ENCODE data around the gene XXYLT1.
A peak's percentile ranks its signal among the peaks of the same experiment; 100 is the strongest.

XXYLT1 gene

GRCh38 chr3:195159814-195160165 lies 111.2 kb downstream of the XXYLT1 start:
- H3K4me1 Mint-ChIP-seq (ENCODE audit: low read depth), result peaks cover 41% of the 10 kb centered on the region
- no peaks in the 10 kb centered on the region for H3K27me3 Mint-ChIP-seq
- no peak overlapping the region for H3K27ac Mint-ChIP-seq
- no peaks in the 10 kb centered on the region for H3K9me3 Mint-ChIP-seq (ENCODE audit: low read depth)
- no peak overlapping the region for H3K4me3 Mint-ChIP-seq
- H3K36me3 Mint-ChIP-seq, result no peaks in the 10 kb centered on the region

DNA sequence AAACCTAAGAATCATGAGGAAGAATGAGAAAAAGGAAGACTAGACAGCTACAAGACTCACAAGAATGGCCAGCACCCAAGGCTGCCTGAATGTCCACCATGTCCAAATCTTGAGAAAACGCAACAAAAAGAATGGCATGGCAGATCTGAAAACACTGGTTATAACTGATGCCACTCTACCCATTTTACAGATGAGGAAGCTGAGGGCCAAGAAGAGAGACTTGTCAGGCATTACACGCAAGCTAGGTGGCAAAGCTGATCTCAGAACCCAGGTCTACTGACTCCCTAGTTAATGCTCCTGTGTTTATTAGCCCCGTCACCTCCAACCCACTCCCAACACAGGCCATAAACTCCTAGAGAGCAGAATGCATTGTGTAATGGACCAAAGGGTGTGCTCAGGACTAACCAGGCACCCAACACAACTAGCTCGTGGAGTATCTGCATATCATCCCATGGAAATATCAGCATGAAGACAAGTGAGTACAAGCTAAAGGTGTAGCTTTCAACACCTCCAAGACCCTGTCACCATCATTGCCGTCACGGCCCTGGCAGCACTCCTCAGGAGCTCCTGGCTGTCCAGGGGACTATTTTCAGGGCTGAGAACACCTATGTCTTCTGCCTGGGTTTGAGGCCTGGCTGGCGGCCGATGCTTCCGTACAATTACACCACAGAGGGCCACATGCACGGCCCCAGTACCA lies 111.7 kb downstream of the XXYLT1 start:
- Mint-ChIP-seq H3K27ac (no peak overlapping the region), H3K4me1 (ENCODE audit: low read depth) (peaks cover 43% of the 10 kb centered on the region), H3K9me3 (ENCODE audit: low read depth) (no peaks in the 10 kb centered on the region), H3K4me3 (no peak overlapping the region), H3K36me3 (no peaks in the 10 kb centered on the region), H3K27me3 (no peaks in the 10 kb centered on the region)

GRCh38 chr3:195156286-195156890 lies 114.6 kb downstream of the XXYLT1 start:
- no peaks in the 10 kb centered on the region for H3K27me3 Mint-ChIP-seq
- no peak overlapping the region for H3K4me3 Mint-ChIP-seq
- peaks cover 3% of the 10 kb centered on the region for H3K36me3 Mint-ChIP-seq
- no peaks in the 10 kb centered on the region for H3K9me3 Mint-ChIP-seq (ENCODE audit: low read depth)
- peaks cover 24% of the 10 kb centered on the region for H3K4me1 Mint-ChIP-seq (ENCODE audit: low read depth)
- no peak overlapping the region for H3K27ac Mint-ChIP-seq

GRCh38 chr3:195155570-195156241 lies 115.3 kb downstream of the XXYLT1 start:
- H3K27ac Mint-ChIP-seq, result no peak overlapping the region
- peaks cover 27% of the 10 kb centered on the region for H3K4me1 Mint-ChIP-seq (ENCODE audit: low read depth)
- no peaks in the 10 kb centered on the region for H3K9me3 Mint-ChIP-seq (ENCODE audit: low read depth)
- H3K4me3 Mint-ChIP-seq, result no peak overlapping the region
- peaks cover 3% of the 10 kb centered on the region for H3K36me3 Mint-ChIP-seq
- no peaks in the 10 kb centered on the region for H3K27me3 Mint-ChIP-seq

GRCh38 chr3:195154793-195155535 lies 116.0 kb downstream of the XXYLT1 start:
- Mint-ChIP-seq H3K4me1 (ENCODE audit: low read depth) (peaks cover 35% of the 10 kb centered on the region), H3K27me3 (no peaks in the 10 kb centered on the region), H3K36me3 (peaks cover 3% of the 10 kb centered on the region), H3K9me3 (ENCODE audit: low read depth) (no peaks in the 10 kb centered on the region), H3K4me3 (no peak overlapping the region), H3K27ac (no peak overlapping the region)

DNA sequence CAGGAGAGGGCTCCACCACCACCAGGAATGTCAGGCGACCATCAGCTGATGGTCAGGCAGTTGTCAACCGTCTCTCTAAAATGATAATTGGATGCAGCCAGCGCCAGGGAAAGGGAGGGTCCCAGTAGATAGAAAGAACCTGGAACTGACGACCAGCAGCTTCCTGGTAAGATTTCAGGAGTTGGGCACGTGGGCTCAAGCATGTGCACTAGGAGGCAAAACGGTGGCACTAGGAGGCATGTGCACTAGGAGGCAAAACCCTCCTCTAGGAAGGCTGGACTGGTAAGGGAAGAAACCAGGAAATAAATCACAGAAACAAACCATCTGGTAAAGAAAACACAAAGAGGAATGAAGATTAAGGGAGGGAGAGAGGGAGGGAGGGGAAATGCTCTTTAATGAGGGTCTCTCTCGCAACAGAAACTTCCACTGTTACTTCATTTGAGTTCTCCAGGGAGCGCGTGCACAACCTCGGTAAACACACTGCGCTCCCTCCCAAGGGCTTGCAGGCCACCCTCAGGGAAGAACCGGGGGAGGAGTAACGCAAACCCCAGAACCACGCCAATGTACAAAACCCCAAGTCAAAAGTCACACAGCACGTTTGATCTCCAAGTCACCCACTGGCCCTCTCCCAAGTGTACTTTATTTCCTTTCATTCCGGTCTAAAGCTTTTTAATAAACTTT lies 116.7 kb downstream of the XXYLT1 start:
- peaks cover 3% of the 10 kb centered on the region for H3K36me3 Mint-ChIP-seq
- H3K9me3 Mint-ChIP-seq (ENCODE audit: low read depth), result no peaks in the 10 kb centered on the region
- H3K27ac Mint-ChIP-seq, result no peak overlapping the region
- H3K4me1 Mint-ChIP-seq (ENCODE audit: low read depth), result peaks cover 38% of the 10 kb centered on the region
- H3K27me3 Mint-ChIP-seq, result no peaks in the 10 kb centered on the region
- H3K4me3 Mint-ChIP-seq, result peak overlapping the region; percentile 45

DNA sequence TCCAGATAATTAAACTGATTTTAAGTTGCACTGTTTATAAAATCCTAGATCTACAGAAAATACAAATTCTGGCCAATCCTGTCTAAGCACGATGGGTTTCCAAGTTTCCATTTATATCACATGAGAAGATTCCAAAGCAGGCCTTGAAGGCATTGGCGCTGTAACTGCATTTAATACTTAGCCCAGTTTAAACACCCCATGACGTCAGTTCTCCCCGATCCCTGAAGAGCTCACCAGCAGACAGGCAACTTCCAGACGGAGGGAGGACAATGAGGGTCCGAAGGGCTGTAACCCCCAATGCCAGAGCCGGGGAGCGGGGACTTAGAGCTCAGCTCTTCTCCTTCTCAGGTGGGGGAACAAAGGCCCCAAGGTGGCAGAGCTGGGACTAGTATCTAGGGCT lies 117.3 kb downstream of the XXYLT1 start:
- Mint-ChIP-seq H3K4me1 (ENCODE audit: low read depth) (peaks cover 43% of the 10 kb centered on the region), H3K27ac (no peak overlapping the region), H3K9me3 (ENCODE audit: low read depth) (no peaks in the 10 kb centered on the region), H3K36me3 (peaks cover 3% of the 10 kb centered on the region), H3K4me3 (no peak overlapping the region), H3K27me3 (no peaks in the 10 kb centered on the region)

DNA sequence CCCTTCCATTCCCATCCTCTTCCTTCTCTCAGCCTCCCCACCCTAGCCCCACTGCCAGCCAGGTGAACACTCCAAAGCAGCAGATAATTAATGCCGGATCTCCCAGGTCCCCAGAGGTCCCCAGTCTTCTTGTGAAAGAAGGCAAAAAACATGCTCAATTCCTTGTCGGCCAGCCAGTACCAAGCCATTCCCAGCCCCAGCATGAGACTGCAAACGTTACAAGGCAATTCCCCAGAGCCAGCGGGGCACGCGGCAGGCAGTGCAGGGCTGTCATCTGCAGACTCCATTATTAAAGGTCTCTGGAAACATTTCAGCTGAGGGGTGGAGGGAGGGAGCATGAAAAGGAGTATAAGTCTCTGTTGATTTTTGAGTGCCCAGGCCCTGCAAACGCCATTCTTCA lies 117.8 kb downstream of the XXYLT1 start:
- H3K9me3 Mint-ChIP-seq (ENCODE audit: low read depth), result no peaks in the 10 kb centered on the region
- no peaks in the 10 kb centered on the region for H3K27me3 Mint-ChIP-seq
- H3K4me1 Mint-ChIP-seq (ENCODE audit: low read depth), result peaks cover 49% of the 10 kb centered on the region
- no peak overlapping the region for H3K27ac Mint-ChIP-seq
- H3K36me3 Mint-ChIP-seq, result peaks cover 3% of the 10 kb centered on the region
- H3K4me3 Mint-ChIP-seq, result no peak overlapping the region

DNA sequence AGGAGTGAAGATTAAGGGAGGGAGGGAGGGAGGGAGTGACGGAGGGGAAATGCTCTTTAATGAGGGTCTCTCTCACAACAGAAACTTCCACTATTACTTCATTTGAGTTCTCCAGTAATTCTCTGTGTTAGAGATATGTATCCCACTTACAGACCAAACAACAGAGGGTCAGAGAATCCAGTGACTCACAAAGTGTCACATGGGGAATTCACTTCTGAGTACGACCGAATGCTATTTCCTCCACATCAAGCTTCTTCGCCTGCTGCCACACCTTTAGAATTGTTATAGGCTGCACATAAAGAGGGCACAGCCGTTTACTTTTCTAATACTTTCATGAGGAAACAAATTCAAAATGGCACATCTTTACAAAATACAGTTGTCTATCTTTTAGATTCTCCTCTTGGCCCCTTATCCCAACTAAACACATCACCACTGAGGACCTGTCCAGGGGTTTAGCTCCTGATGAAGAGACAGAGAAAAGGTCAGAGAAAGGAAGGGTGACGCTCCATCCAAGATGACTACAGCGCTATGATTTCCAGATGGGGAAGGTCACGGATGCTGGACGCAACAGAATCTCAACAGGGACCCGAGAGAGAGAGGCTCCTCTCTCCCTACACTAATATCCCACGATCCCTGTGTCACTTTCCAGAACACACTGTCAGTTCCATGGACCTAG lies 119.0 kb downstream of the XXYLT1 start:
- no peak overlapping the region for H3K27ac Mint-ChIP-seq
- H3K9me3 Mint-ChIP-seq (ENCODE audit: low read depth), result no peaks in the 10 kb centered on the region
- H3K4me1 Mint-ChIP-seq (ENCODE audit: low read depth), result peaks cover 49% of the 10 kb centered on the region
- H3K4me3 Mint-ChIP-seq, result no peak overlapping the region
- peaks cover 3% of the 10 kb centered on the region for H3K36me3 Mint-ChIP-seq
- no peaks in the 10 kb centered on the region for H3K27me3 Mint-ChIP-seq

DNA sequence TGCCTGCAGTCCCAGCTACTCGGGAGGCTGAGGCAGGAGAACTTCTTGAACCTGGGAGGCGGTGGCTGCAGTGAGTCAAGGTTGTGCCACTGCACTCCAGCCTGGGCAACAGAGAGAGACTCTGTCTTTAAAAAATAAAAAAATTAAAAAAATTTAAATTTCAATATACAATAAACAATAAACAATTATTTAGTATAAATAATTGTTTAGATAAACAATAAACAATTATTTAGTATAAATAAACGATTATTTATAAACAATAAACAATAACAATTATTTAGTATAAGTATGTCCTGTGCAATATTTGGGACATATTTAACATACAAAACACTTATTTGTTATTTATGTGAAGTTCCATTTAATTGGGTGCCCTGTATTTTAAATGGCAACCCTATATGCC lies 119.6 kb downstream of the XXYLT1 start:
- H3K27me3 Mint-ChIP-seq, result no peaks in the 10 kb centered on the region
- H3K4me3 Mint-ChIP-seq, result no peak overlapping the region
- peaks cover 49% of the 10 kb centered on the region for H3K4me1 Mint-ChIP-seq (ENCODE audit: low read depth)
- H3K27ac Mint-ChIP-seq, result no peak overlapping the region
- H3K9me3 Mint-ChIP-seq (ENCODE audit: low read depth), result no peaks in the 10 kb centered on the region
- peaks cover 3% of the 10 kb centered on the region for H3K36me3 Mint-ChIP-seq

GRCh38 chr3:195150181-195151118 lies 120.5 kb downstream of the XXYLT1 start:
- peaks cover 3% of the 10 kb centered on the region for H3K36me3 Mint-ChIP-seq
- H3K27me3 Mint-ChIP-seq, result no peaks in the 10 kb centered on the region
- no peaks in the 10 kb centered on the region for H3K9me3 Mint-ChIP-seq (ENCODE audit: low read depth)
- peak overlapping the region; percentile 83 for H3K27ac Mint-ChIP-seq
- peaks cover 46% of the 10 kb centered on the region for H3K4me1 Mint-ChIP-seq (ENCODE audit: low read depth)
- H3K4me3 Mint-ChIP-seq, result peak overlapping the region; percentile 86

DNA sequence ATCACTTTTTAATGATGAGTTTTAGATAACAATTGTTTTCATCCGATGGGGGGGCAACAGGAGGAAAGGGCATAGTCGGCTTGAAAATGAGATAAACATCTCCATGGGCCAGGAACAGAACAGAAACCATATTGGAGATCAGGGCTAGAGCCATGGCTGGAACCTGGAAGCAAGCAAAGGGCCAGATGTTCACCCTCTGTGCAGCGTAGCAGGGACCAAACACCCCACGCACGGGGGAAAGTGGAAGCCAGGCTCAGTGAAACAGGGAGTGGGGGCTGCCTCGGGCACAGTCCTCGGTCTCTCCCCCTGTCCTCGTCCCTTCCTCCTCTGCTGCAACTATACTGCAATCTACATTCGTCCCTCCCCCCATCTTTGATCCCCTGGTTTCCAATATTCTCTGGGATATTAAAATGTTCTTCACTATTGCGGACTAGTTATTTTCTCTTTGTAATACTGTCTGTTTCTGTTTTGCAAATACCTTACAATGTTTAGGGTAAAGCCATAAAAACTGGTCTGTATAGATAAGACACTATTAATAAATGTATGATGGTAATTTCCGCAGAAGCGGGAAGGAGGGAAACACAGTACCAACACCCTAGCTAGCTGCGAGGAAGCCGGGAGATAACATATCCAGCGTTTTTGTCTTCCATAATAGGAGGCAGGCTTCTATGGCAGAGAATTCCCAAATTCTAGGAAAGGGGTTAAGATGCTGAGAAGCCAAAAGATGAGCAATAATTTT lies 121.5 kb downstream of the XXYLT1 start:
- Mint-ChIP-seq H3K27ac (peak overlapping the region; percentile 1), H3K9me3 (ENCODE audit: low read depth) (no peaks in the 10 kb centered on the region), H3K4me3 (peak overlapping the region; percentile 30), H3K27me3 (no peaks in the 10 kb centered on the region), H3K4me1 (ENCODE audit: low read depth) (peaks cover 38% of the 10 kb centered on the region), H3K36me3 (peaks cover 6% of the 10 kb centered on the region)

- Mint-ChIP-seq H3K36me3 (peaks cover 3% of the 10 kb centered on the region), H3K27ac (peak overlapping the region; percentile 24), H3K4me3 (peak overlapping the region; percentile 86), H3K27me3 (no peaks in the 10 kb centered on the region), H3K4me1 (ENCODE audit: low read depth) (peaks cover 34% of the 10 kb centered on the region), H3K9me3 (ENCODE audit: low read depth) (no peaks in the 10 kb centered on the region)
Observed at GRCh38 chr3:195148549-195148948, 122.4 kb downstream of the XXYLT1 start.
